NCI-H2081 treated with DMSO at 0.1 percent for 48 hours (cell line): Measurements from ENCODE around the gene CACTIN.
"Not testable (repeated sequence)": the region's sequence is repeated elsewhere in the genome, so short reads cannot be mapped to it uniquely, and the experiment has no call there.

Experiments
- DNase-seq: peaks from one replicate; lab custom pipeline; 2025; lab: John Stamatoyannopoulos, UW

The CACTIN gene

DNA sequence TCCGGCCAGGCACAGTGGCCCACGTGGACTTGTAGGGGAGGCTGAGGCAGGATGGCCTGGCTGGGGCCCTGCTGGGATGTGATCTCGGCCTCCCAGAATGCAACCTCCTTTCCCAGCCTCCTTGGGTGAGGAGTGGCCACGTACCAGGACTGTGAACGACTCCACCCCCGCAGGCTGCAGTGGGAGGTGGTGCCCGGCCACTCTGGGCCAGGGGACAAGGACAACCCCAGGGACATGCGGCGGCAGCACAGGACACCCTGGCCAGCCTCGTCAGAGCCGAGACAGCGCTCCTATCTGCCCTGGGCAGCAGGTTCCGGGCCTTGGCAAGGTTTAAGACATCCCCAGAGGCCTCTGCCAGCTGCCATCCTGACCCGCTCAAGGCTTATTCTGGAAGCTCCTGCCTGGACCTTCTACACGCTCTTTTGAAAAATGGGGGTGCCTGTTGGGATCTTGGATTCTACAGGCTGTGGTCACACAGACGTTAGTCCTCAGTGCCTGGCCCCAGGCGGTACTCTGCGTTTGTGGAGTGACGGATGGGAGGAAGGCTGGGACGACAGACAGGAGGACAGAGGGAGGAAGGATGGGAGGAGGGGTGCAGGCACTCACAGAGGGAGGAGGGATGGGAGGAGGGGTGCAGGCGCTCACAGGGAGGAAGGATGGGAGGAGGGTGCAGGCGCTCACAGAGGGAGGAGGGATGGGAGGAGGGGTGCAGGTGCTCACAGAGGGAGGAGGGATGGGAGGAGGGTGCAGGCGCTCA lies 19.9 kb upstream of the CACTIN start:
- DNase-seq = no peak

- no peak for DNase-seq
These were observed 19.1 kb upstream of the CACTIN start for GRCh38 chr19:3645726-3646125.

- no peak for DNase-seq
These were observed 18.4 kb upstream of the CACTIN start for GRCh38 chr19:3645067-3645396.

DNA sequence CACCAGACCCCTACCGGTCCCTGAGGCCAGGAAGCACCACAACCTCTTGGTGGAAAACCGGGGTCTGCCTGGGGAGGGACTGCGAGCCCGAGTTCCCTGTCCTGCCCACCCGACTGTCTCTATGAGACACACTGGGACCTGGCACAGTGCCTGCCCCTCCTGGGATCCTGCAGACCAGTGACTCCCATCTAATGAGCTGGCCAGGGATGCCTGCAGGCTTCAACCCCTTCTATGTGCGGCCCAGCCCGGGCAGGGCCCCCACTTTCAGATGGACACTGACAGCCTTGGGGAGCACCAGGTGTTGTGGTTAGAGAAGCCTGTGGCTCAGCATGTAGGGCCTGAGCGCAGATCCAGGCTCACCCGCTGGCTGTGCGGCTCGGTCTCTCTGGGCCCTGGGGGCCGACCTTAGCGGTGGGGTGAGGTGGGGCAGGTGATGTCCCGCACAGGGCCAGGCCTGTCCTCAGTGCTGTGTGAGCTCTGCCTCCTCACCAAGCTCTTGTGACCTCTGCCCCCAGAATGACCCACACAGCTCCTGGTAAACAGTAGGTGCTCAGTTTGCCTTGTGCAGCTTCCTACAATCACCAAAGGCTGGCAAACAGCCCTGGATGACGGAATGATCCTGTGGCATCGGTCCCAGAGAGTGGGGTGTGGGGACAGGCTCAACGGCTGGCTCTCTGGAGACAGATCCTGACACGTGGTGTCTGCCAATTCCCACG lies 17.9 kb upstream of the CACTIN start:
- no peak for DNase-seq

- no peak for DNase-seq
These were observed 17.2 kb upstream of the CACTIN start for GRCh38 chr19:3643674-3644313.

DNA sequence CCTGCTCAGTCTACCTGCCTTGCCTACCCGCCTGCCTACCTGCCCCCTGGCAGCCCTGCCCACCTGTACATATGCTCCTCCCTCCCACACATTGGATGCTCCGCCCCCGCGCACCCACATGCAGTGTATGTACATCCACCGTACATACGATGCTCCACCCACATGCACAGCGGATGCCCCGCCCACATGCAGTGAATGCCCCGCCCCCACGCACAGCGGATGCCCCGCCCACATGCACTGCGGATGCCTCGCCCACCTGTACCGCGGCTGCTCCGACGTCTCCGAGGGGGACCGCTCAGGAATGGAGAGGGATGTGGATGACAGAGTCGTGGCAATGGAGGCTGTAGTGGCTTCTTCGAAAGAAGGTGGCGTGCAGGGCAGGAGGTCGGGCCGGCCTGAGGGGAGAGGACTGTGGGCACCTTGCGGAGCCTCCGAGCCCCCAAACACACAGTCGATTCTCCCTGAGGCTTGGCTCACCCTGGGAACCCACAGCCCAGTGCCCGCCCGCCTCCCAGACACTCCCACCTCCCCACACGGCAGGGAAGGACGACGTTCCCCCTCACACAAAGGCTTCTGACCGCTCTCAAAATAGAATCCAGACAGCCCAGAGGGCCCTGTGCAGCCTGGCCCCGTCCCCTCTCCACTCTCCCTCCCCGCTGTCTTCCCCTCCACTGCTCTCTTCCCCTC lies 16.5 kb upstream of the CACTIN start:
- DNase-seq = no peak

DNA sequence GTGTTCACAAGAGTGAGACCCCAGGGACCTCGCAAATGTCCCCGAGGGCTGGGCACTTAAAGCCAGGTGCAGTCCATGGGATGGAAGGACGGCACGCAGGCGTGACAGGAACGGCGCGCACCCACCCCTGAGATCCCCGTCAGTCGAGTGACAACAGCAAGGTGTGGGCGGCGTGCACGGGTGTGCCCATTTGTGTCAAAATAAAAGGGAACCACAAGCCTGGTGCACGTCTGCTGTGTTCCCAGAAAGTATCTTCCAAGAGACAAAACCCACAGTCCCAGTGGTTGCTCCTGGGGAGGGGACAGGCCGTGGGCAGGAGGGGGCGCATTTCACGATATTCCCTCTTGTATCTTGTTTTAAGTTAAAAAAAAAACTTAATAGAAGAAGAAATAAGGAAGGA lies 15.7 kb upstream of the CACTIN start:
- no peak for DNase-seq

GRCh38 chr19:3641515-3642269 lies 15.1 kb upstream of the CACTIN start:
- no peak for DNase-seq

GRCh38 chr19:3639479-3639878 lies 12.9 kb upstream of the CACTIN start:
- DNase-seq = no peak

DNA sequence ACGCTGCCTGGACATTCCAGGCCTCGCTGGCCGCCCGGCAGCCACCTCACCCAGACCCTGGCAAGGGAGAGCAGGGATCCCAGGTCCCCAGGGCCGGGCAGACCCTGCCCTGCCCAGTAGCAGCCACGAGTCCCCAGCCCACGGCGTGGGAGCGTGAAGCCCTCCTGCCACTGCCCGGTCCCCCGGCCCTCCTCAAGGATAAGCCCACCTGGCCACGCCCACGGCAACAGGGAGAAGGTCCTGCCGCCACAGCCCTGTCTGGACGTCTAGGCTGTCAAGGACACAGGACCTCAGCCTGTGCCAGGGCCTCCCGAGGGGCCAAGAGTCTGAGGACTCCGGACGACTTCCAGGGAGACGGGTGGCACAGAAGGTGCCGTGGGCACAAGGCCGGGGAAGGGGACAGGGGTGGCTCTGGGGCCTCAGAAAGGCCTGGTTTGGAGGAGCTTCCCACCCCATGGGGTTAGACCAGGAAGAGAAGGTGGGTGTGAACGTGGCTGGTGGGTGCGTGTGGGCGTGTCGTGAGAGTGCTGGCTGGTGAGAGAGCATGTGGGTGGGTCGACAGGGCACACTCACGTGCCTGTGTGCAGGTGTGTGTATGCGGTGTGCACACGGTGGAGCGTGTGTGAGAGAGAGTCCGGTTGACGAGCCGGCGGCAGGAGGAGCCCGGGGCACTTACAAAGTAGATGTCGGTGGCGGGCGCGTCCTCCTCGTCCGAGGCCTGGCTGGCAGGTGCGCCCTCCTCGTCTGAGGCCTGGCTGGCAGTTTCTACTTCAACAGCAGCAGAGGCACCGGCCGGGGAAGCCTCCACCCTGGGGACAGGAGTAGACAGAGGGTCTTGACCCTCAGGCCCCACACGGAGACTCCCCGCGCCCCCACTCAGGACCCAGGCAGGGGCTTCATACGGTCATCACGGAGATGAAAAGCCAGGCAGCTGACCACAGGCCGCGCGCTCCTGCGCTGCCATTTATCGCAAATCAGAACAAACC lies 11.9 kb upstream of the CACTIN start:
- DNase-seq = no peak

GRCh38 chr19:3637621-3638020 lies 11.0 kb upstream of the CACTIN start:
- DNase-seq = no peak

DNA sequence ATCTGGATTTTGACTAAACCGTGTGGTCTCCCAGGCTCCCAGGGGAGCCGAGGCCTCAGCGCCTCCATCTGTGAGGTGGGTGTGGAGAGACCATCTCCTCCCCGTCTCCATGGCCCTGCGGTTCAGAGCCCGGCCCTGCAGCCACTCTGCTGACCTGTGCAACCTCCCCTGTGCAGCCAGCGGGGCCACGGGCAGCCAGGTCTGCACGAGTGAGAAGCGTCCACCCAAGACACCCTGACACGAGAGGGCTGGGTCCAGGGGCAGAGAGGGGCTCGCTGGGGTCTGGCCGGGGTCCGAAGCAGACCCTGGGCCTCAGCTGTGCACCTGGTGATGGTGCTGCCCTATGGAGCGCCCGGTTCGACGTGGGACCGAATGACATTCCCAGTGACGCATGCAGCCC lies 10.4 kb upstream of the CACTIN start:
- DNase-seq = no peak

DNA sequence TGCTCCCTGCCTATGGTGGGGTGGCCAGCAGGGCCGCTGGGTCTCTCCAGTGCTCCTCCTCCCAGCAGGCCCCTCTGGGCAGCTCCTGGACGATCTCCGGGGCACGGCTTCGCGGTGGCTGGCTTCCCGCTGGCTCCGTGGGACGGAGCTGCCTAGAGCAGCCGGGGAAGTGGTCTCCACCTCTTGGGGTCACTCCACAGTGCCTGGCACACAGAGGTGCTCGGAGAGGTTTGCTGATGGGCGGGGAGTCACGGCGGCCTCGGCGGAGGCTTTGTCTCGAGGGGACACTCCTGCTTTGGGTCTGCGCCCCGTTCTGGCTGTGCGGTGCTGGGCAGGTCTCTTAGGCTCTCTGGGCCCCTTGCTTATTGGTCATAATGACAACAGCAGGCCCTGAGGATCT lies 9.9 kb upstream of the CACTIN start:
- no peak for DNase-seq

- DNase-seq = no peak
These were observed 8.0 kb upstream of the CACTIN start for GRCh38 chr19:3634496-3635045.

DNA sequence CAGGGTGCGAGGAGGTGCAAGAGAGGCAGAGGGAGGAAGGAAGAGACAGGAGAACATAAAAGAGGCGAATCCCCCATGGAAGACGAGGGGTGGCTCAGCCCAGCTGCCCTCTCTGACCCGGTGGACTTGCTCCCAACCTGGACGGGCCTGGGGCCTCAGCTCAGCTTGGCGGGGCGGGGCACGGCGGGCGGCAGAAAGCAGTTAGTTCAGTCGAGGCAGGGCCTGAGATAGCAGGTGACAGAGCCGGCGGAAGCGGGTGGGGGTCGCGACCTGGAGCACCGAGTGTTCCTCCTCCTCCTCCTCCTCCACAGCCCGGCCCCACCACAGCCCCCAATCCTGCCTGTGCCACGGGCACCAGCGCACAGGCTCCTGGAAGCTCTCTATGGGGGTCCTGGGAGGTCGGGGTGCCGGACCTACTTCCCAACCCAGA lies 7.0 kb upstream of the CACTIN start:
- DNase-seq = no peak

- no peak for DNase-seq
These were observed 6.4 kb upstream of the CACTIN start for GRCh38 chr19:3632739-3633558.

GRCh38 chr19:3632098-3632497 lies 5.5 kb upstream of the CACTIN start:
- no peak for DNase-seq

GRCh38 chr19:3631053-3631861 lies 4.7 kb upstream of the CACTIN start:
- no peak for DNase-seq

GRCh38 chr19:3628766-3629165 lies 2.2 kb upstream of the CACTIN start:
- DNase-seq = not testable (repeated sequence)
